Heart left ventricle (tissue), 16 donors: ENCODE data around the gene CHCHD5. TPM values are rescaled to one million over a fixed set of nuclear protein-coding genes. Genes with fewer than 3 reads are reported as not detected.

Experiments used
- ATAC-seq, 4 donors: fragments of 200-7000 bp; cut with Tn5 transposase; one replicate each; pipeline ENCODE4 v1.9.1; 2020 to 2022; ENCODE audit warnings: moderate library complexity in 4 of 4, mild to moderate bottlenecking in 3 of 4, moderate number of reproducible peaks in 1 of 4
- DNase-seq, 5 donors: peaks; one replicate each; pipeline ENCODE4 v3.0.0-alpha.2; 2020
- H3K27ac ChIP-seq, 12 donors: fragments of 200-600 bp; sonication (generic) in 4 of 12; one replicate each; pipeline versions ENCODE4 v1.5.0 to v1.8.0; 2016 to 2022; ENCODE audit warnings: mild to moderate bottlenecking in 2 of 12
- H3K27me3 ChIP-seq, 9 donors: fragments of 200-600 bp; sonication (generic) in 2 of 9; one replicate each; pipeline versions ENCODE4 v1.5.1 to v1.8.0; 2016 to 2022; ENCODE audit warnings: mild to moderate bottlenecking in 3 of 9
- H3K36me3 ChIP-seq, 9 donors: fragments of 200-600 bp; sonication (generic) in 2 of 9; one replicate each; pipeline versions ENCODE4 v1.5.0 to v1.8.0; 2018 to 2022; ENCODE audit warnings: mild to moderate bottlenecking in 2 of 9
- H3K4me1 ChIP-seq, 12 donors: fragments of 200-600 bp; sonication (generic) in 4 of 12; one replicate each; pipeline versions ENCODE4 v1.5.0 to v1.8.0; 2016 to 2022; ENCODE audit warnings: mild to moderate bottlenecking in 3 of 12
- H3K4me3 ChIP-seq, 12 donors: fragments of 200-600 bp; sonication (generic) in 4 of 12; one replicate each; pipeline versions ENCODE4 v1.5.0 to v1.8.0; 2017 to 2022; ENCODE audit warnings: mild to moderate bottlenecking in 9 of 12, moderate library complexity in 4 of 12
- H3K9me3 ChIP-seq, 12 donors: fragments of 200-600 bp; sonication (generic) in 4 of 12; one replicate each; pipeline versions ENCODE4 v1.5.0 to v1.8.0; 2016 to 2022; ENCODE audit warnings: mild to moderate bottlenecking in 1 of 12
- CTCF ChIP-seq, 12 donors: fragments of 200-600 bp; sonication (generic) in 4 of 12; IDR thresholded peaks; one replicate each; pipeline versions ENCODE4 v1.5.0 to v1.8.0; 2018 to 2022; ENCODE audit warnings: antibody characterized with exemption in 12 of 12, mild to moderate bottlenecking in 5 of 12
- POLR2A ChIP-seq, 2 donors: fragments of 450-650 bp; IDR thresholded peaks; one replicate each; pipeline ENCODE4 v1.6.1; 2017; ENCODE audit warnings: antibody characterized with exemption in 2 of 2, mild to moderate bottlenecking in 2 of 2, moderate library complexity in 2 of 2
- WGBS, 4 donors: extraction: QIAGEN DNeasy Blood & Tissue Kit in 2 of 4; methylation state at CpG; one replicate each; pipeline versions ENCODE4 v1.1.5 to v1.1.7; 2013 to 2018; 5-methylcytosine and 5-hydroxymethylcytosine counted together
- intact Hi-C, 10 donors: fragments of 100-400 bp; cut with DNase I; formaldehyde crosslinking; loops; one replicate each; pipeline versions ENCODE4 v1.11.1 to v1.14.2; 2022
- polyA plus RNA-seq, 2 donors: library from polyadenylated mRNA; stranded (reverse); fragments of 200-250 nt; gene quantifications; one replicate each; pipeline ENCODE4 v1.2.3, GENCODE V29; 2013
- total RNA-seq, 9 donors: library from RNA; depleted of rRNA in 2 of 9; stranded (reverse); fragments of >200 nt in 2 of 9; fragmentation: NEBNext Ultra II Directional in 3 of 9; extraction: Animal tissue kit (Norgen Biotek cat#: 25700) in 3 of 9; gene quantifications; one replicate each; pipeline versions ENCODE4 v1.1.0 to v1.2.4, GENCODE V29; 2016 to 2023
- donor health status: ischemic (EF 13 %, LVEDD 7.1; RV severe dilation, severe dysfunction).
- donor health status: healthy with polysubstance abuse.
- donor health status: DM: no; HTN: yes; CAD: no.
- donor health status: DM: no; HTN: no; CAD: no.
- donor health status: ischemic (EF 25% LVEDD 6.9; RV normal size, moderate dysfunction).
- donor health status: ischemic (EF 25% LVEDD 5.7; RV mildly dilated, moderate dysfunction).
- donor health status: healthy.
- donor health status: DM: yes; HTN: yes; CAD: no.
- donor health status: ischemic (EF 35%, LVEDD 5.7; RV mildly dilated, moderate dysfunction).
- donor health status: nonischemic (EF 11% LVEDD 7.7; RV severe dilation, severe dysfunction).
- donor health status: DM: yes; HTN: yes; CAD: no.
- donor health status: PGD.
- donor health status: ischemic (EF 29% LVEDD 5.4; RV normal size, mild dysfunction).
- donor health status: nonischemic (EF 23%, LVEDD 6.1; RV moderate dilation, normal function).

Gene CHCHD5
- total and polyA plus RNA-seq, 11 donors, result 18.6 to 32.2 (median 23.4) TPM

- Histone ChIP-seq H3K4me1 (no peaks in the 10 kb centered on the region), H3K27me3 (no peaks in the 10 kb centered on the region), H3K27ac (no peak overlapping the region), H3K9me3 (no peaks in the 10 kb centered on the region), H3K4me3 (no peak overlapping the region), H3K36me3 (no peaks in the 10 kb centered on the region)
- ATAC-seq (peak in 2 of 4 donors; percentile 53 to 73), DNase-seq (peak in 1 of 5 donors; percentile 55)
- intact Hi-C loops, result loop anchor here in 1 of 10 donors (5.0 kb wide), 1 partner anchor 114 kb away; no protein-coding TSS in a partner anchor
- no peak for TF ChIP-seq CTCF (IDR thresholded peaks at IDR 0.05)
- no peak for TF ChIP-seq POLR2A (IDR thresholded peaks at IDR 0.05)
- 69 to 95% (median 78%) methylated on average over 5 to 6 of the region's 6 CpGs for WGBS, 4 donors
Observed at GRCh38 chr2:112618383-112618782, 34.0 kb downstream of the CHCHD5 start.

- no peak for ATAC-seq
- no peaks in the 10 kb centered on the region for H3K36me3 ChIP-seq
- peak overlapping the region in 1 of 12 donors; percentile 30 for H3K27ac ChIP-seq
- no peak overlapping the region for H3K4me3 ChIP-seq
- TF ChIP-seq POLR2A (IDR thresholded peaks at IDR 0.05) (no peak), CTCF (IDR thresholded peaks at IDR 0.05) (no peak)
- intact Hi-C loops, result loop anchor here in 1 of 10 donors (5.0 to 10.0 kb wide), 2 partner anchors 73 to 105 kb away; no protein-coding TSS in a partner anchor
- no peaks in the 10 kb centered on the region for H3K9me3 ChIP-seq
- 81 to 85% (median 84%) methylated on average over 22 of the region's 22 CpGs for WGBS, 4 donors
- H3K27me3 ChIP-seq, result no peaks in the 10 kb centered on the region
- DNase-seq, result peak in 1 of 5 donors; percentile 9
- peaks cover 0 to 33% (median 7%) of the 10 kb centered on the region in 12 donors for H3K4me1 ChIP-seq
Observed at GRCh38 chr2:112621790-112622527, 37.5 kb downstream of the CHCHD5 start.

GRCh38 chr2:112622528-112622849, 38.1 kb downstream of the CHCHD5 start:
- 42 to 51% (median 49%) methylated on average over 3 of the region's 3 CpGs for WGBS, 4 donors
- no peak for DNase-seq
- Histone ChIP-seq H3K4me1 (peaks cover 0 to 38% (median 11%) of the 10 kb centered on the region in 12 donors), H3K27me3 (no peaks in the 10 kb centered on the region), H3K27ac (peak overlapping the region in 1 of 12 donors; percentile 30), H3K36me3 (no peaks in the 10 kb centered on the region), H3K9me3 (no peaks in the 10 kb centered on the region), H3K4me3 (no peak overlapping the region)
- ATAC-seq, result no peak
- intact Hi-C loops, result loop anchor here in 1 of 10 donors (5.0 to 10.0 kb wide), 2 partner anchors 72 to 105 kb away; no protein-coding TSS in a partner anchor
- TF ChIP-seq CTCF (IDR thresholded peaks at IDR 0.05), result no peak
- no peak for TF ChIP-seq POLR2A (IDR thresholded peaks at IDR 0.05)

- no peaks in the 10 kb centered on the region for H3K36me3 ChIP-seq
- intact Hi-C loops, result loop anchor here in 1 of 10 donors (5.0 to 10.0 kb wide), 2 partner anchors 71 to 103 kb away; no protein-coding TSS in a partner anchor
- peaks cover 0 to 55% (median 16%) of the 10 kb centered on the region in 12 donors for H3K4me1 ChIP-seq
- no peak overlapping the region for H3K4me3 ChIP-seq
- H3K27ac ChIP-seq, result peak overlapping the region in 1 of 12 donors; percentile 81
- DNase-seq (peak in 2 of 5 donors; percentile 44 to 67), ATAC-seq (peak in 3 of 4 donors; percentile 8 to 46 (median 16))
- WGBS, 4 donors, result 84 to 86% (median 85%) methylated on average over 11 of the region's 11 CpGs
- no peaks in the 10 kb centered on the region for H3K9me3 ChIP-seq
- TF ChIP-seq POLR2A (IDR thresholded peaks at IDR 0.05) (no peak), CTCF (IDR thresholded peaks at IDR 0.05) (no peak)
- H3K27me3 ChIP-seq, result no peaks in the 10 kb centered on the region
Observed at GRCh38 chr2:112623913-112624777, 39.7 kb downstream of the CHCHD5 start.
